Measurements from ENCODE around the gene MLLT3. TPM values are rescaled to one million over a fixed set of nuclear protein-coding genes. Genes with fewer than 3 reads are reported as not detected.

MLLT3 gene
- total RNA-seq, 3 donors from 2014 or later (not counting 1 experiment from before 2014, with no cell fraction given) = 24.3 to 26.6 (median 25.2) TPM

DNA sequence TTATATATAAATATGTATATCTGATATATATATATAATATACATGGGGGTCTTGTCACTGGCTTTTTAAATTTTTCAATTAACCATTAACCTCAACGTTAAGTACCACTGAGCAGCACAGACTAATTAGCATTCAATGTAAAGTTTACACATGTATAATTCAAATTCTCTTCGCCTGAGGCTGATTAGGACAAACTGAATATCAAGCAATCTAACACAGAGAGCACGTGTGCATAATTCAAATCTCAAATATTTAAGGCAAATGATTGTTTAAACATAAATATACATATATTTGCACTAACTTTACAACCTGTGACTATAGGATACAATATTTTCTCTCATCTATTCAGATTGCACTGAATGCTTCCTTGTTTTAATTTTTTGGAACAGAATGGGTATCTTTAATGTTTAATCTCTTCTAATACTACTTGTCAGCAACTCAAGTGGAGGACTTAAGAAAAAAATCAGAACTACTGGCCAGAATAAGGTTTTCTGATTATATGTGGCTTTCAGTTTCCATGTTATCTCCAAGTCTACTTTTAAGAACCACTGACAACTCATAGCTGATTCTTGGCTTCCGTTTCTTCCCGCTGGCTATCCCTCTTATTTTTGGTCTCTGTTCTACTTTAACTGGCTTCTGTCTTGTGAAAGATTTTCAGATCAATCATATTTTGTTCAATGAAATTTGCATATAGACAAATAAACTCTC is 204.8 kb downstream of the MLLT3 start:
- Histone ChIP-seq H3K4me3 (ENCODE audit: low read length) (no peak overlapping the region), H3K27me3 (ENCODE audit: control insufficient read depth, insufficient read depth, low read length) (no peaks in the 10 kb centered on the region), H3K36me3 (ENCODE audit: control insufficient read depth, insufficient read depth, low read length) (peaks cover 5% of the 10 kb centered on the region), H3K4me1 (ENCODE audit: control insufficient read depth, insufficient read depth, low read length) (no peaks in the 10 kb centered on the region), H3K9me3 (ENCODE audit: control insufficient read depth, insufficient read depth, low read length) (no peaks in the 10 kb centered on the region), H3K27ac (ENCODE audit: low read length) (no peak overlapping the region)
- Mint-ChIP-seq H3K4me3 (no peak overlapping the region), H3K36me3 (peaks cover 8% of the 10 kb centered on the region), H3K4me1 (peaks cover 10 to 16% of the 10 kb centered on the region in 2 donors), H3K27ac (no peak overlapping the region), H3K9me3 (no peaks in the 10 kb centered on the region), H3K27me3 (ENCODE audit: low read depth in 2 of 2) (no peaks in the 10 kb centered on the region)
- TF ChIP-seq, protein P1, sequence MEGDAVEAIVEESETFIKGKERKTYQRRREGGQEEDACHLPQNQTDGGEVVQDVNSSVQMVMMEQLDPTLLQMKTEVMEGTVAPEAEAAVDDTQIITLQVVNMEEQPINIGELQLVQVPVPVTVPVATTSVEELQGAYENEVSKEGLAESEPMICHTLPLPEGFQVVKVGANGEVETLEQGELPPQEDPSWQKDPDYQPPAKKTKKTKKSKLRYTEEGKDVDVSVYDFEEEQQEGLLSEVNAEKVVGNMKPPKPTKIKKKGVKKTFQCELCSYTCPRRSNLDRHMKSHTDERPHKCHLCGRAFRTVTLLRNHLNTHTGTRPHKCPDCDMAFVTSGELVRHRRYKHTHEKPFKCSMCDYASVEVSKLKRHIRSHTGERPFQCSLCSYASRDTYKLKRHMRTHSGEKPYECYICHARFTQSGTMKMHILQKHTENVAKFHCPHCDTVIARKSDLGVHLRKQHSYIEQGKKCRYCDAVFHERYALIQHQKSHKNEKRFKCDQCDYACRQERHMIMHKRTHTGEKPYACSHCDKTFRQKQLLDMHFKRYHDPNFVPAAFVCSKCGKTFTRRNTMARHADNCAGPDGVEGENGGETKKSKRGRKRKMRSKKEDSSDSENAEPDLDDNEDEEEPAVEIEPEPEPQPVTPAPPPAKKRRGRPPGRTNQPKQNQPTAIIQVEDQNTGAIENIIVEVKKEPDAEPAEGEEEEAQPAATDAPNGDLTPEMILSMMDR (IDR thresholded peaks at IDR 0.05) = no peak
- 97% methylated on average over 4 of the region's 5 CpGs for WGBS (ENCODE audit: insufficient coverage)
- ATAC-seq (no peak), DNase-seq (no peak)
- intact Hi-C loops (cut with micrococcal nuclease) = no loop called here

DNA sequence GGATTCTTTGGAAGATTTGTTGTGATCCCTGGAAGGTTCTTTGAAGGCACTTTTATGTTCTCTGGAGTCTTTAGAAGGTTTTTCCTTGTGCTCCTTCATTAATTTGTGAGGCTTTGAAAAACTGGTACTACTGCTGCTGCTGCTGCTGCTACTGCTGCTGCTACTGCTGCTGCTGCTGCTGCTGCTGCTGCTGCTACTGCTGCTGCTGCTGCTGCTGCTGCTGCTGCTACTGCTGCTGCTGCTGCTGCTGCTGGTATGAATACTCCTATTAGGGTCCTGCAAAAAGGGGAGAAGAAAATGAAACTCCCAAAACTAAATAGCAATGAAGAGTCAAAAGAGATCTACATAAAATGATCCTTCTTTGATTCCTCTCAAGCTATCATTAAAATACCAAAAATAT is 208.1 kb downstream of the MLLT3 start:
- peaks cover 8% of the 10 kb centered on the region for H3K36me3 Mint-ChIP-seq
- no peak overlapping the region for H3K27ac Mint-ChIP-seq
- peaks cover 7 to 18% of the 10 kb centered on the region in 2 donors for H3K4me1 Mint-ChIP-seq

DNA sequence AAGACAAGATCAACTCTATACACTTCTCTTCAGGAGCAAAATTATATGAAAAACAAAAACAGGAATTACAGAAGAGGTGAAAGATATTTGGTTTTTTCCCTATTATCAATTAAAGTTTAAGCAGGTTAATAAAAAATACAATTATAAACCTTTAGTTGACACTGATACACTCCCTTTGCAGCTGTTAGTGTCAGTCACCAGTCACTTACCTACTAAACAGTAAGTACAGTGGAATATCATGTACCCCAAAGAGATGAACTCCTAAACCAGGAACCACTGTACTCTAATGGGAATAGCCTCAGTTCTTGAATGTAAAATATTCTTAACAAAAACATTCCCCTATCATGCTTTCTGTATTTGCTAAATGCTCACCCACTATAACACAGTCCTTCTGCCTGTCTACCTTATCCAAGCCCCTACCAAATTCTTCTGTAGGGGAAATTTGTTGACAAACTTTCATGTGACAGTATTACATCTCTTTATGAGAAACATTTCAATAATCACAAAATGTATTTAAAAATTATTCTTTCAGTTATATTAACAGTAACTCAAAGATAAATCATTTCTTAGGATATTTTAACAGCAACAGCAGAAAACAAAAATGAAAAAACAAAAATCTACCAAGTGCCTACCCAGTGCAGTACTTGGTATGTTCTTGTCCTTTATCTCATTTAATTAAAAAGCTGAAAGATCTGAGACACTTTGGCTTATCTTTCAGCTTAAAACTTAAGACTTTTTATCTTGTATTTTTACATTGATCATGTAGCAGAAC is 212.8 kb downstream of the MLLT3 start:
- TF ChIP-seq, protein P1 (IDR thresholded peaks at IDR 0.05) = no peak
- no peak overlapping the region for H3K27ac Mint-ChIP-seq
- no peak overlapping the region for H3K4me3 Mint-ChIP-seq
- H3K4me1 Mint-ChIP-seq = peaks cover 9 to 30% of the 10 kb centered on the region in 2 donors
- H3K9me3 Mint-ChIP-seq = no peaks in the 10 kb centered on the region
- peaks cover 8% of the 10 kb centered on the region for H3K36me3 Mint-ChIP-seq
- H3K4me1 ChIP-seq (ENCODE audit: control insufficient read depth, insufficient read depth, low read length) = no peaks in the 10 kb centered on the region
- H3K27me3 ChIP-seq (ENCODE audit: control insufficient read depth, insufficient read depth, low read length) = no peaks in the 10 kb centered on the region
- ATAC-seq = no peak
- intact Hi-C loops (cut with micrococcal nuclease) = no loop called here
- peaks cover 5% of the 10 kb centered on the region for H3K36me3 ChIP-seq (ENCODE audit: control insufficient read depth, insufficient read depth, low read length)
- no peak overlapping the region for H3K4me3 ChIP-seq (ENCODE audit: low read length)
- no peak for DNase-seq
- no peak overlapping the region for H3K27ac ChIP-seq (ENCODE audit: low read length)
- H3K27me3 Mint-ChIP-seq (ENCODE audit: low read depth in 2 of 2) = no peaks in the 10 kb centered on the region
- no peaks in the 10 kb centered on the region for H3K9me3 ChIP-seq (ENCODE audit: control insufficient read depth, insufficient read depth, low read length)

More for the DNA sequence above, 208.1 kb downstream of the MLLT3 start:
- Histone ChIP-seq H3K27ac (ENCODE audit: low read length) (no peak overlapping the region), H3K4me1 (ENCODE audit: control insufficient read depth, insufficient read depth, low read length) (no peaks in the 10 kb centered on the region), H3K27me3 (ENCODE audit: control insufficient read depth, insufficient read depth, low read length) (no peaks in the 10 kb centered on the region), H3K36me3 (ENCODE audit: control insufficient read depth, insufficient read depth, low read length) (peaks cover 5% of the 10 kb centered on the region), H3K9me3 (ENCODE audit: control insufficient read depth, insufficient read depth, low read length) (no peaks in the 10 kb centered on the region), H3K4me3 (ENCODE audit: low read length) (no peak overlapping the region)
- Mint-ChIP-seq H3K4me3 (no peak overlapping the region), H3K27me3 (ENCODE audit: low read depth in 2 of 2) (no peaks in the 10 kb centered on the region), H3K9me3 (no peaks in the 10 kb centered on the region)
- ATAC-seq = no peak
- intact Hi-C loops (cut with micrococcal nuclease) = no loop called here
- TF ChIP-seq, protein P1 (IDR thresholded peaks at IDR 0.05) = no peak
- no peak for DNase-seq
